Activated gamma-delta T cell treated with anti-CD3 and anti-CD28 coated beads, Interleukin-2, amount 50 U/mL, for 16 hours (primary cell): ENCODE results near the gene FBXL13.
"Not testable (repeated sequence)": the region's sequence is repeated elsewhere in the genome, so short reads cannot be mapped to it uniquely, and the experiment has no call there.

ENCODE experiments used
- DNase-seq: peaks from one replicate; pipeline ENCODE4 v3.0.0-alpha.2; 2020; ENCODE audit warnings: low read depth

The FBXL13 gene

GRCh38 chr7:102935450-102936115, 139.0 kb downstream of the FBXL13 start:
- DNase-seq = no peak

DNA sequence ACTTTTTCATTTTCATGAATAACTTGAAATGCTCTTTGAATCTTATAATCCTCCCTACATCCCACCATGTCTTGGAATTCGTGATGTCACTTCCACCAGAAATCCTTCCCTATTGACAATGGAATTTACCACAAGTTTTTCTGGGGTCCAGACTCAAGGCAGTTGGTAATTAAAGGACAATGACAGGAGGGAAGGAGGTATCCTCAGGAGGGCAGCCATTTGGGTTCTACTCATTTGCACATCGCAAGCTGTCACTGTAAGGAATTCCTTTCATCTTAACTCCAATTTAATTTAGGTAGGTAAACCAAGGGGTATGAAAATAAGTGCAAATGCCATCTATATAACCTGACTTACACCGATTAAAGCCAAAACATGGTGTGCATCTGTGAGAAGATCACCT, 139.9 kb downstream of the FBXL13 start:
- DNase-seq = no peak

GRCh38 chr7:102934239-102934638, 140.4 kb downstream of the FBXL13 start:
- no peak for DNase-seq

DNA sequence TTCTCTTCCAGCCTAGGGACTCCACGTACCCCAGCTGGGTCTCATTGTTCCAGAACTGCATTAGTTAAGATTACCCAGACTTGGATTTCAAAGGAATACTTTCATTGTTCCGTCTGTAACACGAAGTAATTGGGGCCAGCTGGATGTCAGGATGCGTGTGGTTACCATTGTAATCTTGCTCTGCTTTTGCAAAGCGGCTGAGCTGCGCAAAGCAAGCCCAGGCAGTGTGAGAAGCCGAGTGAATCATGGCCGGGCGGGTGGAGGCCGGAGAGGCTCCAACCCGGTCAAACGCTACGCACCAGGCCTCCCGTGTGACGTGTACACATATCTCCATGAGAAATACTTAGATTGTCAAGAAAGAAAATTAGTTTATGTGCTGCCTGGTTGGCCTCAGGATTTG, 140.8 kb downstream of the FBXL13 start:
- DNase-seq = no peak

- no peak for DNase-seq
Measured at GRCh38 chr7:102931757-102932156, 142.8 kb downstream of the FBXL13 start.

DNA sequence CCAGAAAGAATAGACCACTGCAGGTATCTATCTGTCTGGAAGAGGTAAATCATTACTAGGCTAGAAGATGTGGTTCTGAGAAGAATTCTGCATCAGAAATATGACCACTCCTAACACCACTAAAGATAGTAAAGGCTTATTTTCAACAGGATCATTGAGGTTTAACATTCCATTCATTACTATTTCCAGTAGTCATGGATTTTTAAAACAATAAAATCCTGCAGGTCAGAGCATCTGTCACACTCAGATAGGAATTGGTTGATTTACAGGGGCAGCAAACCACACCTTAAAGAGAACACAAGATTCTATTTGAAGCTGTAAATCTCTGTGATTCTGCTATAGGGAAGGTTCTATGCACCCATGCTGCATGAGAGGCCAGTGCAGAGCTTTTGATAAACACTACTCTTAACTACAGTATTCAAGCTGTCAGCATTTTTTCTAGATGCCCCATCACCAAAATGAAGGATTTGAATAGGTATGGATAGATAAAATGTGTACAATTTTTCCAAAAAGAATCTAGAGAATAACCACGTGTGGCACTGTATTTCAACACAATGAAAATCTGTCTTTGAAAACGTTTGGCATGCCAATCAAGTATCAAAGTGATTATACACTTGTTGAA, 147.2 kb downstream of the FBXL13 start:
- no peak for DNase-seq

GRCh38 chr7:102926783-102927140, 147.8 kb downstream of the FBXL13 start:
- no peak for DNase-seq

DNA sequence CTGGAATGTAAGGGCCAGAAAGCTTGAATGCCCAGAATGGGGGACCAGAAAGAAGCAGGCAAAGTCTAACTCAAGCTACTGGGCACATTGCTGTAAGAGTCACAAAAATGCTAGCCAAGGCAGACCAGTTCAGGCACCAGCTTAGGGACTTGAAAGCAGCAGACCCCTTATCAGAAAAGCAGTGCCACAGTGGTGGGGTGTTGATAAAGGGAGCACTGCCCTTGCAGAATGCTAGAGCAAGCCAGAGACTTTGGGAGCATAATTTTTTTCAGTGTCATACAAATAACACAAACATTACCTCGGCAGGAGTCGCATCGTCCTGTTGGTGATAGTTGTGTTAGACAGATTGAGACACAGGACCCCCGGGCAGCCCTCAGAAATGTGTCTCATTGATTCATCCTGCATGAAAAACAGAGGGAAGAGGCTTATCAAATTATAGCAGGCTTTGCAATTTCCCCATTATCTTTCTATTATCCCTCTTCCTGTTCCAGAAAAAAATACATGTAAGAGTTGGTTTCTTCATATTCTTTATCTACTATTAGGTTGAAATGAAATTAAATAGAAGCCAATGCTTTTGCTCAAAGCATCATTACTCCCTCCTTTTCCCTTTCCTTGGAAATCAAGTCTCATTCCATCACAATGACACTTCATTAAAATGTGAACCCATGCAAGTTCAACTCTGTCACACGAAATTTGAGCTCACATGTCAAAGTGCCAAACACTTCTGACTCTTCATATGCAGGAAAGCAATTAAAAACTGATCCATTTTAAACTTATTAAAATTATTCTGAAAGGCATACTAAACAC, 148.4 kb downstream of the FBXL13 start:
- no peak for DNase-seq

DNA sequence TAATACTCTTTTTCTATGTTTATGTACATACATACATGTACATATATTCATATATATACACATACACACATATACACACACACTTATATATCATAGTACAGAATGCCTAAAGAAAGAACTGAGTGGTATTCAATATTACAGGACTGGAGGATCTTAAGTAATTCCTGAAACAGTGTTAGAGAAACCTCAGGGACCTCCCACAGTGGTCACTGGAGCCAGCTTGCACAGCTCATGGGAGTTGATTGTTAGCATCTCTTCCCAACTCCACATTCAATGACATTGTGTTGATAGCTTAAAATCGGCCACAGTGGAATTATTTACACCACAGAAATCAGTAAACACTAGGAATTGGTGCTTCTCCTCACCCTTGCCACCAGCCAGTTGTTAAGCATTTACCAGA, 155.8 kb downstream of the FBXL13 start:
- DNase-seq = no peak

GRCh38 chr7:102917436-102918353, 156.9 kb downstream of the FBXL13 start:
- DNase-seq = no peak

GRCh38 chr7:102916881-102917280, 157.7 kb downstream of the FBXL13 start:
- DNase-seq = no peak

DNA sequence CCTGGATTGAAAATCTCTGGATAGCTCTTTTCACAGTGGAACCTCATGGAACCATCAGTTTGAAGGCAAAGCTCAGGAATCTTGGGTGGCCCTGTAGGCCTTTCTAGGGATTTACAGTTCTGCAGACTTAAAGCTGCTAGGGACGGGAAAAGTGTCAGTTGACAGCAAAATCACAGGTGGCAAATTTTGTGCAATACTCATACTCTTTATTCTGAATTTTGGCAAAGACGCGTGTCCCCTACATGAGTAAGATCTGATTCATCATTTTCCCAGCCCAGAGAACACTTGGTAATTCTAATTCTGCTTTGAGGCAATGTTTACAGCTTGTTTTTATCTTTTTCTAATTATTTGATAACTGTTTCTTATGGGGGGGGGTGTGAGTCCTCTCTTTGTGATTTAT, 158.2 kb downstream of the FBXL13 start:
- DNase-seq = no peak

DNA sequence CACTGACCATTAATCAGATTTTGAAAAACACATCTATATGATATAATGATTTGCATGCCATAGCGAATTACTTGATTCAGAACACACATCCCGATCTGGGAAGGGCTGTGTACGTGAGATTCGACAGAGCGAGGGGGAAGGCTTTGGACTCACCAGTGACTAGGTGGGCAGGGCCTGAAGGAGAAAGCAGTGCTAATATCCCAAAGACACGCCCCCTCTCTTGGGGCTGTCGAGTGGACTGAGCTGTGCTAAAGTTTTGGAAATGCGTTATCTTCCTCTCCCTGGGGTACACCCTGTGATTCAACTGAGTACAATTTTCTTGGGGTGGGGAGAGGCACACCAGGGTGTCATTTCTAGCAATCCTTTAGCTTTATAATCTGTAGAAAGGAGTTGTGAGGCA, 160.0 kb downstream of the FBXL13 start:
- DNase-seq = no peak

DNA sequence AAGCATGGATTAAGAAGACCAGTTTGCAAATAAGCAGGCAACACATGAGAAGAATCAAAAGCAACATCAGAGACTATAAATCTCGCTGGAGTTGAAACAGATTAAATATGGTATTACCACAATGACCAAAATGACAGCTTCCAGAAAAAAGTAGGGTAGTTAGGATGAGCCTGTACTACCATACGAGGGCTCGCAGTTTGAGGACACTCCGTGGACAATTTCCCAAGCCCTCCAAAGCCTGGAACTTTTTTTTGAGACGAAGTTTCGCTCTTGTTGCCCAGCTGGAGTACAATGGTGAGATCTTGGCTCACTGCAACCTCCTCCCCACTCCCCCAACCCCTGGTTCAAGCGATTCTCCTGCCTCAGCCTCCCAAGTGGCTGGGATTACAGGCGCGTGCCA, 160.8 kb downstream of the FBXL13 start:
- no peak for DNase-seq

DNA sequence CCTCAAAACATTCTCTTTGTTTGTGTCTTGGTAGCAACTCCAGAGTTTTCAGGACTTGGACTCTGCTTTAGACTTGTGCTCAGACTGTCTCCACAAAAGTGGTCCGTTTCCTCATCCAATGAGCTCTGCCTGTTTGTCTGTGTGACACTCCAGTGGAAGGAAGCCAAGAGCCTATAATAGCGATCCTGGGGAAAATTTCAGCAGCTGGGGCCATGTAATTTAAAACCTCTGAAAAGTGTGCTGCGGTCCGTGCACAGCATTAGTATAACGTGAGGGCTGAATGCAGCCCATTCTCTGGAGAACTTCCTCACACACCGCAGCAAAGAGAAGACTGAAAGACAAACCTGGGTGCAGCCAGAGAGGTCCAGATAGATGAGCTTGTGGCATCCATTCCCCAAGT, 161.9 kb downstream of the FBXL13 start, which contains the start of gene LRRC17:
TSS of gene LRRC17 (plus strand) at position 259 of the 400 bp plus-strand sequence. CDS start 20,914 bp downstream, outside the sequence.
- no peak for DNase-seq

DNA sequence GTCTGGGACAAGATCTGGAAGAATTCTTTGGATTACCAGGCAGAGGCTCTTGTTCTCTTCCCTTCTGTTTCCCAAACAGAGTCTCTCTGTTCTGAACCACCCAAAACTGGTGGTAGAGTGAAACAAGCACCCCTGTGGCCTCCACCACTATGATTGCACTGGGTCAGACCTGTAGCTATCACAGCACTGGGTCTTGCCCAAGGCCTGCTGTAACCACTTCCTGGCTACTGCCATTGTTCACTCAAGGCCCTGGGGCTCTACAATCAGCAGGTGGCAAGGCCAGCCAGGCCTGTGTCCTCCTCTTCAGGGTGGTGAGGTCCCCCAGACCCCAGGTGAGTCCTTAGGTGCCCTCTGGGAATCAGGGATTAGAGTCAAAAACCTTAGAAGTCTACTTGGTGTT, 165.9 kb downstream of the FBXL13 start:
- DNase-seq = no peak

DNA sequence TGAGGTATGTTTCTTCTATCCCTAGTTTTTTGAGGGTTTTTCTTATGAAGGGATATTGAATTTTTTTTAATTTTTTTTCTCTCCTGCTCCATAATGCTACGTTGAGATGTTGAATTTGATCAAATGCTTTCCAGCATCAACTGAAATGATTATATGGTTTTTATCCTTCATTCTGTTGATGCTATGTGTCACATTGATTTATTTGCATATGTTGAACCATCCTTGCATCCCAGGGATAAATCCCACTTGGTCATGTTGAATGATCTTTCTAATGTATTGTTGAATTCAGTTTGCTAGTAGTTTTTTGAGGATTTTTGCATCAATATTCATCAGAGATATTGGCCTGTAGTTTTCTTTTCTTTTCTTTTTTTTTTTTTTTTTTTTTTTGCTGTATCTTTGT, 171.0 kb downstream of the FBXL13 start:
- not testable (repeated sequence) for DNase-seq

DNA sequence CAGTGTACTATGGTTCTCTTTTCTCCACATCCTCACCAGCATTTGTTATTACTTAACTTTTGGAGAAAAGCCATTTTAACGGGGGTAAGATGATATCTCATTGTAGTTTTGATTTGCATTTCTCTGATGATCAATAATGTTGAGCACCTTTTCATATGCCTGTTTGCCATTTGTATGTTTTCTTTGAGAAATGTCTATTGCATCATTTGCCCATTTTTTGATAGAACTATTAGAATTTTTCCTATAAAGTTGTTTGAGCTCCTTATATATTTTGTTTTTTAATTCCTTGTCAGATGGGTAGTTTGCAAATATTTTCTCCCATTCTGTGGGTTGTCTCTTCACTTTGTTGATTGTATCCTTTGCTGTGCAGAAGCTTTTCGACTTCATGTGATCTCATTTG, 172.5 kb downstream of the FBXL13 start:
- DNase-seq = not testable (repeated sequence)

- no peak for DNase-seq
Measured at GRCh38 chr7:102898532-102898859, 176.1 kb downstream of the FBXL13 start.

GRCh38 chr7:102897856-102898531, 176.6 kb downstream of the FBXL13 start:
- no peak for DNase-seq

DNA sequence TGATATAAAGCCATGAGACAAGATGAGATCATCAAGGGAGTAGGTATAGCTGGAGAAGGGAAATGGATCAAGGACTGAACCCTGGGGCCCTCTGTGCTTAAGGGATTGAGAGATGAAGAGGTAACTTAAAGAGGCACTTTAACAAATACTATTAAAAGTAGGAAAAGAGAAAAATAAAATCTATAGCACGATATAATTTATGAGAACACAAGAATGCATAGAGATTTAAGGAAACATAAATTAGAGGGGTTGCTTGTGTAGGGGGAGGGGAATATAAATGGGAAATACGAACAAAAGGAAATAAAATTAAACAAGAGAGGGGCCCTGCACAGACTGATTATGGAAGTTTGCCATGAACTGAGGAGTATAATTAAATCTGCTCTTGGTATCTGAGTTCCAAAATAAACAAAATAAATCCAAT, 177.4 kb downstream of the FBXL13 start:
- no peak for DNase-seq

DNA sequence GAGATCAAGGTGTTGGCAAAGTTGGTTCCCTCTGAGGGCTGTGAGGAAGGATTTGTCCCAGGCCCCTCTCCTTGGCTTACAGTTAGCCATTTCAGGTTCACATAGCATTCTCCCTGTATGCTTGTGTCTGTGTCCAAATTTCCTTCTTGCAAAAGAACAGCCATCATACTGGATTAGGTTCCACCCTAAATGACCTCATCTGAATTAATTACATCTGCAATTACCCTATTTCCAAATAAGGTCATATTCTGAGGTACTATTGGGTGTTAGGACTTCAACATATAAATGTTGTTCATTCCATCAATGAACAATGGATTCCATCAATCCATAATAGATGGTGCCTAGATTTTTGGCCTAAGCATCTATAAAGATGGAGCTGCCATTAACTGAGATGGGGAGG, 178.0 kb downstream of the FBXL13 start:
- DNase-seq = no peak
